K562 (cell line): Measurements from ENCODE around the gene TXNIP. TPM values are rescaled to one million over a fixed set of nuclear protein-coding genes. Genes with fewer than 3 reads are reported as not detected.

Source experiments
- CLOCK ChIP-seq: fragments of 250-450 bp; sonication (Bioruptor Pico); IDR thresholded peaks from 2 replicates; pipeline ENCODE4 v1.4.0; 2020; ENCODE audit warnings: mild to moderate bottlenecking, moderate library complexity, borderline replicate concordance
- CREB3L1 ChIP-seq: fragments of 450-650 bp; IDR thresholded peaks from 2 replicates; pipeline ENCODE4 v1.6.1; 2014; ENCODE audit warnings: low read depth, mild to moderate bottlenecking, moderate library complexity, borderline replicate concordance
- ELK1 ChIP-seq: sonication (generic); formaldehyde crosslinking; IDR thresholded peaks from 2 replicates; pipeline ENCODE4 v1.8.1; 2022; ENCODE audit warnings: missing genetic modification reagents
- FUS ChIP-seq: fragments of 200-400 bp; formaldehyde crosslinking; optimal IDR thresholded peaks from 2 replicates; pipeline ENCODE3; 2017; ENCODE audit warnings: low read depth, low read length
- MCM2 ChIP-seq: fragments of 450-650 bp; IDR thresholded peaks from 2 replicates; pipeline ENCODE4 v1.6.1; 2017; ENCODE audit warnings: low read depth, mild to moderate bottlenecking
- MEF2A ChIP-seq: IDR thresholded peaks from 2 replicates; pipeline ENCODE4 v1.6.1; 2011; ENCODE audit warnings: low read depth, mild to moderate bottlenecking, low read length, moderate library complexity; ENCODE audit not compliant: control insufficient read depth
- NCOA6 ChIP-seq: fragments of 450-650 bp; IDR thresholded peaks from 2 replicates; pipeline ENCODE4 v1.6.1; 2017; ENCODE audit warnings: mild to moderate bottlenecking
- POLR2G ChIP-seq: fragments of 200-400 bp; formaldehyde crosslinking; IDR thresholded peaks from 2 replicates; pipeline ENCODE4 v1.6.1; 2017; ENCODE audit warnings: low read depth, mild to moderate bottlenecking, antibody characterized with exemption, low read length, moderate library complexity
- SOX6 ChIP-seq: fragments of 450-650 bp; IDR thresholded peaks from 2 replicates; pipeline ENCODE4 v1.6.1; 2014; ENCODE audit warnings: mild to moderate bottlenecking
- SP1 ChIP-seq: sonication (generic); formaldehyde crosslinking; IDR thresholded peaks from 2 replicates; pipeline ENCODE4 v1.8.1; 2022; ENCODE audit warnings: mild to moderate bottlenecking, missing genetic modification reagents
- SRF ChIP-seq, 2 experiments: fragments of 250-450, 450-650 bp in 1 of 2; sonication (Bioruptor Pico) in 1 of 2; sonication (generic) in 1 of 2; formaldehyde crosslinking; IDR thresholded peaks; 2 replicates each; pipeline versions ENCODE4 v1.5.0 to v1.5.1; 2020 to 2022; ENCODE audit warnings: mild to moderate bottlenecking in 1 of 2, missing genetic modification reagents in 1 of 2
- TCF7L2 ChIP-seq: fragments of 150-350 bp; IDR thresholded peaks from 2 replicates; pipeline ENCODE4 v1.6.1; 2016; ENCODE audit warnings: low read depth, mild to moderate bottlenecking, low read length, moderate library complexity
- ZBED1 ChIP-seq: IDR thresholded peaks from 2 replicates; pipeline ENCODE4 v1.6.1; 2014
- ZBTB17 ChIP-seq: fragments of 450-650 bp; formaldehyde crosslinking; IDR thresholded peaks from 2 replicates; pipeline ENCODE4 v1.4.0; 2020; ENCODE audit warnings: mild to moderate bottlenecking
- ZC3H11A ChIP-seq: IDR thresholded peaks from 2 replicates; pipeline ENCODE4 v1.6.1; 2012; ENCODE audit warnings: low read depth, low read length, improper control_type of control experiment
- ZNF354B ChIP-seq: fragments of 250-450 bp; sonication (Bioruptor Pico); IDR thresholded peaks from 2 replicates; pipeline ENCODE4 v1.4.0; 2020
- ZNF561 ChIP-seq: fragments of 450-650 bp; formaldehyde crosslinking; conservative IDR thresholded peaks from 2 replicates; pipeline ENCODE4 v1.4.0; 2020; ENCODE audit warnings: mild to moderate bottlenecking, moderate library complexity
- ZNF583 ChIP-seq: fragments of 250-450 bp; sonication (Bioruptor Pico); IDR thresholded peaks from 2 replicates; pipeline ENCODE4 v1.4.0; 2020
- ZNF586 ChIP-seq: fragments of 450-650 bp; formaldehyde crosslinking; conservative IDR thresholded peaks from 2 replicates; pipeline ENCODE4 v1.4.0; 2020; ENCODE audit warnings: mild to moderate bottlenecking, moderate library complexity
- ZNF830 ChIP-seq: fragments of 250-450 bp; sonication (Bioruptor Pico); IDR thresholded peaks from 2 replicates; pipeline ENCODE4 v1.5.0; 2021; ENCODE audit warnings: mild to moderate bottlenecking
- polyA plus RNA-seq, 8 experiments: library from polyadenylated mRNA; depleted of rRNA in 4 of 8; stranded (reverse) in 5 of 8; unstranded in 3 of 8; fragments of >200 nt; fragmentation: Nextera tagmentation in 2 of 8; fragmentation: Illumina TruSeq in 1 of 8; extraction: Ambion mirVana in 2 of 8; extraction: Trizol in 1 of 8; gene quantifications; 2 replicates each; pipeline versions ENCODE4 v1.2.1 to v1.2.3, GENCODE V29; 2011 to 2014; ENCODE audit warnings: inconsistent platforms in 1 of 8, missing spikeins in 1 of 8
- total RNA-seq, 7 experiments: library from RNA; depleted of rRNA in 6 of 7; stranded (reverse); fragments of >200 nt in 6 of 7; fragmentation: Illumina TruSeq in 2 of 7; extraction: Trizol in 2 of 7; gene quantifications; 2 replicates each; pipeline versions ENCODE4 v1.2.1 to v1.2.3, GENCODE V29; 2011 to 2021; ENCODE audit warnings: low replicate concordance in 1 of 7
- TF ChIP-seq, protein P1 (sequence below): fragments of 450-650 bp; formaldehyde crosslinking; IDR thresholded peaks from 2 replicates; pipeline ENCODE4 v1.4.0; 2020; ENCODE audit warnings: mild to moderate bottlenecking, moderate library complexity

Gene TXNIP
- total and polyA plus RNA-seq, 9 of the 15 experiments (the other 6 are each of a cell fraction or from before 2014, with no cell fraction given): 120 to 499 (median 257) TPM

- no peak for TF ChIP-seq MEF2A
- TF ChIP-seq POLR2G: no peak
- no peak for TF ChIP-seq ZBED1
- no peak for TF ChIP-seq TCF7L2
- TF ChIP-seq SOX6: peak; percentile 48; the same call in 1 of the 2 replicates
- TF ChIP-seq FUS: no peak
- no peak for TF ChIP-seq ZC3H11A
- no peak for TF ChIP-seq ZNF830
- no peak; the same call in 1 of the 2 replicates for TF ChIP-seq ZNF586
- no peak for TF ChIP-seq ELK1 (CRISPR knock-in tag)
- 0 out of 4 replicates have a peak, but pooled peaks of 1 of the 2 experiments have one; percentile 26 for TF ChIP-seq SRF (CRISPR knock-in tag; IDR thresholded peaks at IDR 0.05)
- TF ChIP-seq ZNF354B (CRISPR knock-in tag): no peak
- TF ChIP-seq, protein P1, sequence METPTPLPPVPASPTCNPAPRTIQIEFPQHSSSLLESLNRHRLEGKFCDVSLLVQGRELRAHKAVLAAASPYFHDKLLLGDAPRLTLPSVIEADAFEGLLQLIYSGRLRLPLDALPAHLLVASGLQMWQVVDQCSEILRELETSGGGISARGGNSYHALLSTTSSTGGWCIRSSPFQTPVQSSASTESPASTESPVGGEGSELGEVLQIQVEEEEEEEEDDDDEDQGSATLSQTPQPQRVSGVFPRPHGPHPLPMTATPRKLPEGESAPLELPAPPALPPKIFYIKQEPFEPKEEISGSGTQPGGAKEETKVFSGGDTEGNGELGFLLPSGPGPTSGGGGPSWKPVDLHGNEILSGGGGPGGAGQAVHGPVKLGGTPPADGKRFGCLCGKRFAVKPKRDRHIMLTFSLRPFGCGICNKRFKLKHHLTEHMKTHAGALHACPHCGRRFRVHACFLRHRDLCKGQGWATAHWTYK (CRISPR knock-in tag): no peak
- TF ChIP-seq ZNF583: no peak
- TF ChIP-seq CLOCK (CRISPR knock-in tag): no peak; the same call in 1 of the 2 replicates
- TF ChIP-seq ZBTB17 (CRISPR knock-in tag): 0 out of 2 replicates have a peak, but pooled peaks have one; percentile 26
- no peak for TF ChIP-seq ZNF561
- no peak; the same call in 1 of the 2 replicates for TF ChIP-seq CREB3L1
- TF ChIP-seq MCM2: no peak
- TF ChIP-seq NCOA6: 0 out of 2 replicates have a peak, but pooled peaks have one; percentile 41
- peak; percentile 45; the same call in 1 of the 2 replicates for TF ChIP-seq SP1 (CRISPR knock-in tag)
These were observed 40.7 kb upstream of the TXNIP start (continued) for GRCh38 chr1:146036965-146037646.
